HG03095 (cell line): ENCODE measurements around the gene FAM149B1.
"Not testable (repeated sequence)": the region's sequence is repeated elsewhere in the genome, so short reads cannot be mapped to it uniquely, and the experiment has no call there.

Experiments used
- ATAC-seq: cut with Tn5 transposase; IDR thresholded peaks from one replicate; pipeline ENCODE4 v1.9.1; 2021; ENCODE audit warnings: moderate library complexity; ENCODE audit not compliant: unreplicated experiment

Gene FAM149B1

DNA sequence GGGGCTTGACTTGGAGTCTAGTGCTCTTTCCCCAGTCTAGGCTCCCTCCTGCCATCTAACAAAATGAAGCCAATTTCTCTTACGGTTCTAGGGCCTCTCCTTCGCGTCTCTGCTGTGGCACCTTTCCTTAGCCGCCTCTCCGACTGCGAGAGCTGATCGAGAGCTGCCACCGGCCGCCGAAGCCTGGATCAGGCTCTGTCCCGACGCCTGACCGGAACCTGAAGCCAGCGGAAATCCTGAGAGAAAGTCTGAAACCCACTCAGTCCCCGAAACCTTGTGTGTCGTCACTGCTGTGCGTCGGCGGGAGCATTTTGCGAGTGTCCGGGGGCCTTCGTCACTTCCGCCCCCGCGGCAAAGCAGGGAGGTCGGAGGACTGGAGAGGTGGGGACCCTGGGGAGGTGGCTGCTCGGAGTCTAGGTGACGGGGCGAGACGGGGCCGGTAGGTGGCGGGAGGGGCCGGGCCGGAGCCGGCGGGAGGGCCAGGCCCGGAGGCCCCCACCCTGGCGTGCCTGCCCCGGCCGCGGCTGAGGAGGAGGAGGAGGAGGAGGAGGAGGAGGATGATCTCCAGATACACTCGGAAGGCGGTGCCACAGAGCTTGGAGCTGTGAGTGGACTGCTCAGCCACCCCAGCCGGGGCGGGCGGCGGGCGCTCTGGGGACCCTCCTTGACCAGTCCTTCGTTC, at the start of gene FAM149B1, which contains the start of gene ECD:
TSS of gene FAM149B1 (plus strand) at position 337 of the 682 bp plus-strand sequence. CDS start at position 558, 221 bp downstream.
TSS of gene ECD (minus strand) at position 226 of the 682 bp plus-strand sequence. CDS start 4,071 bp downstream, outside the sequence.
- ATAC-seq = peak; percentile 84

DNA sequence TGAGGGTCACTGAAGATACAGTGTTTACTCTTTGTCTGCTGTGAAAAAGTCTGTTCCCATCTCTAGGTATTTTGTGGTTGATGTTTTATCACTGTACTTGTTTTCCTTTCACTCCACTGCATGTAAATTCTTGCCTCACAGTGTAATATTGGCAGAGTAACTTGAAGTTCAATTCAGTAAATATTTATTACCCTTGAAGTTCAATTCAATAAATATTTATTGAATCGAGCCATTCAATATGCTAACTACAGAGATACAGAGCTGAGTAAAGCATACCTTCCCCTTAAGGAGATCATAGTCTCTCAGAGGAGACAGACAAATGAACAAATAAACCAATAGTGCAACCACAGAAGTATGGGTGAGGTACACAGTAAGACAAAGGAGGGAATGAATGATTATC, 48.5 kb upstream of the FAM149B1 start:
- no peak for ATAC-seq

DNA sequence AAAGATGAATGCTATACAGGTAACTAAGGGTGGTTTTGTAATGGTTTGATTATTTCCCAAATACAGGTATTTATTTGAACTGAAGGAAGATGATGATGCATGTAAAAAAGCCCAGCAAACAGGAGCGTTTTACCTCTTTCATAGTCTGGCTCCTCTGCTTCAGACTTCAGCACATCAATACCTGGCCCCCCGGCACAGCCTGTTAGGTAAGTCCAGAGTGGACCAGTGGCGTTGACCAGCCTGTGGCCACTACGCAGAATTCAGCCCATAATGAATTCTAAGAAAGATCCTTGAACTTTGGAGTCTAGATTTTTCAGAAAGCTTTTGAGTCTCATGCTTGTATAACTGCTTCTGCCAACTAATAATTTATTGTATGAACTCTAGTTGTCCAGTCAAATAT, 48.0 kb upstream of the FAM149B1 start:
- ATAC-seq = no peak

DNA sequence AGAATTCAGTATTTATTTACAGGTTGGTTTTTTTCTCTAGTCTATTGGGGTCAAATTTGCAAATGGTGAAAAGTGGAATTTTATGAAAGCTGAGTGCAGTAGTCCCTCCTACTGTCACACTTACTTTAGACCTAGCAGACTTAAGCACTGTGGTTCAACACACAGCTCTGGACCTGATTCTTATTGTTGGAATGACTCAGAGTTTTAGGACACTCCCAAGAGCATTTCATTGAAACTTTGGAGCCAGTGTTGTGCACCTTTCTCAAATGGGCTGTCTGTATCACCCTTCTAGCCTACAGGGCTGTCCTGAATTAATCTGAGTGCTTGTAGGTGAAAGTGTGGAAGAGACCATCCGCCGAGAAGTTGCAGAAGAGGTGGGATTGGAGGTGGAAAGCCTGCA, 41.6 kb upstream of the FAM149B1 start:
- ATAC-seq = no peak

DNA sequence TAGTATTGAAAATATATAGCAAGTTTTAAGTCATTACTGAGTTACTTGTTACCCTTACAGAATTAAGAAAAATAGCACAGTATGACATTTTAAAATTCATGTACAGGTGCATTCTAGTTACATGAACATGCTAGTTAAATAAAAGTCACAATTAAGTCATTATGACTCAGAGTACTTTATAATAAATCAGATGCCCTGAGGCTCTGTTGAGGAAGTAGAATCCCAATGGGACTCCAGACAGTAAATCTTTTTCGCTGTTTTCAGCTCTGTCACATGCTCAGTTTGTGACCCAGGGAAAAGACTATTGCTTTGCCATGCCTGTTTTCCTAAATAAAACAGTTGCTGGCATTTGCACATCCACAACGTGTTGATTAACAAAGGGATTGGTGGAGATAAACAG, 36.6 kb upstream of the FAM149B1 start:
- ATAC-seq = no peak

DNA sequence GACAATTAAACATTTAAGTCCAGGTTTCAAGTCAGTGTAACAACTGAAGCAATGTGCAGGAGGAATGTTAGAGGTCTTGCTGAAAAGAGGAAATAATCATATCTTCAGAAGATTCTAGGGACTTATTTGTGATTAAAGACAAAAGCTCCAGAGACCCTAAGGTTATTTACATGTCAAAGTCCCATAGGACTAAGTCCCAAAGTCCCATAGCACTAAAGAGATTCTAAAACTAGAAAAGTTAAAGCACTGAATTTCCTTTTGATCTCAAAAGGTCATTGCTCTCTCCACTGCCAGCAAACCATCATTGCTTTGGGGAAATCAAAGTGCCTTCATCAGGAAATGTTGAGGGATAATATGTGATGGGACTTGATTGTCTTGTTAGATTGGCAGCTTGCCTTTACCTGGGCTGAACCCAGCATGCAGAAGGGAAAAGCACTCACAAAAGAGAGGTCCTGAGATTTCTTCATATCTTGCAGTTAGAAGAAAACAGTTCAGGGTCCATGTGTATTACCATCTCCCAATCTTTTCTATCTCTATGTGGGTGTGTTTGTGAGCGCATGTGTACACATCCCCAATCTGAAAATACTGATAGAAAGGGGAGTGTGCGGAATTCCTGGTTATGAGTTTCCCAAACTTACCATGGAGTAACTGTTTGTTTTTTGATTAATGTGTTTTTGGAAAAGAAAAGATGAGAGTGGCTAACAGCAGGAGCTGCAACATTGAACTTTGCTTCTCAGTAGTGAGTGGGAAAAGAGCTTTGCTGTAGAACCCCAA, 35.8 kb upstream of the FAM149B1 start:
- ATAC-seq = no peak

DNA sequence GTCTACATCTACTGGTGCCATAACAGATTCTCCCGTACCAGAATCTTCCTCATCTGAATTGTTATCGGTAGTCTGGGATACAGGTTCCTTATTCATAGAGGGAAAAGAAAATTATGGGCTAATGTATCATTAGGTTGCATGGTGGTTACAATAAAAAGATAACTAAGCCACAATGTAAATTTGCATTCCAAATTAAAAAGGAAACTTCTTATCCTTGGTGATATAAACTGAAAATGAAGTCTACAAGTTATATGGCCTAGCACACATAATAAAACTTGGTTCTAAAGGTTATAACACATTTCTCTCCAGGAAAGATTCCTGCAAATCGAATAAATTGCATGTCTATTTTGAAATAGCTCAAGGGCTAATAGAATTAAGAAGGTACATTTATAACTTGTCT, 33.2 kb upstream of the FAM149B1 start:
- ATAC-seq = no peak

DNA sequence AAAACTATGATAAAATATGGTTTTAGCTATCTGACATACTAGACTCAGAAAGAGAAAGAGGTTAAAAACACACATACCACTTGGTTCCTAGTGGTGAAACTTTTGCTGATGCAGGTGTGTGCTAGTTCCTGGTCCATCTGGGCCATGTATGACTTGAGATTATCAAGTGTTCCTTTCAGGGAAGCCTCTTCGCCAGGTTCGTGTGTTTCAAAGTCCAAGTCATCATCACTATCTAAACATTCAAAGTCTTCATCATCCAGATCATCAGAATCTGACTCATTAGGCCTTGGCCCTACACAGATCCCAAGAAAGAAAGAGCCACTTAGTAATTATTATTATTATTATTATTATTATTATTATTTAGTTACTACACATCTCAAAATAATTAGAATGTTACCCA, 31.3 kb upstream of the FAM149B1 start:
- no peak for ATAC-seq

DNA sequence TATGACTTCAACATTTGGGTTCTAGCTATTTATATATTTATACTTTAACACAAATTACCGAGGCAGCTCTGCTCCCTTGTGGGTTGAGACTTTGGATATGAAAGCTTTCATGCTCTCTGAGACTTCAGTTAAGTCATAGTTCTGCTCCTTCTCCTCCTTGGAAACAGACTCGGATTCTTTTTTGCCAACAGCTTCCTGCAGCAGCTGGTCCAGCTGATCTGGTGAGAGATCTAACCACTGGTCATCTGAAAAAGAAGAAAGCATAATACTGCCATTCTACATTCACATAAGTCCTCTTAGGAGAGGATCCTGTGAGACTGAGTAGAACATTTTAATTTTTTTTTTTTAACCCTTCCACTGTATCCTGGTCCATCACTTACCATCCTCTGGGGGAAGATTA, 28.7 kb upstream of the FAM149B1 start:
- ATAC-seq = no peak

DNA sequence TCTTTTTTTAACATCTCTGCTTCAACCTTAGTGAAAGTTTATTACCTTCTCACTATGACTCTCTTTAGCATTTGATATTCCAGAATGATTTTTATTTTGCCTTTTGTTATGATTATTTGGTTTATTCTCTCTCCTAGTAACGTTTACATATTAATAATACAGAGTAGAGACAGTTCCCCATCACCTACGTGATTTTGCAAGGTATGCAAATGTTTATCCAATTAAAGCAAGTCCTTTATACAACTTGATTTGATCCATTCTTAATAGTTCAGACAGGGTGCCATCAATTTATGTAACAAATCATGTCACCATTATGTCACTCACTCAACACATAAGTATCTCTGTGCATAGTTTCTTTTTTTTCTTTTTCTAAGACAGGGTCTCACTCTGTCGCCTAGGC, 26.3 kb upstream of the FAM149B1 start:
- ATAC-seq = no peak

DNA sequence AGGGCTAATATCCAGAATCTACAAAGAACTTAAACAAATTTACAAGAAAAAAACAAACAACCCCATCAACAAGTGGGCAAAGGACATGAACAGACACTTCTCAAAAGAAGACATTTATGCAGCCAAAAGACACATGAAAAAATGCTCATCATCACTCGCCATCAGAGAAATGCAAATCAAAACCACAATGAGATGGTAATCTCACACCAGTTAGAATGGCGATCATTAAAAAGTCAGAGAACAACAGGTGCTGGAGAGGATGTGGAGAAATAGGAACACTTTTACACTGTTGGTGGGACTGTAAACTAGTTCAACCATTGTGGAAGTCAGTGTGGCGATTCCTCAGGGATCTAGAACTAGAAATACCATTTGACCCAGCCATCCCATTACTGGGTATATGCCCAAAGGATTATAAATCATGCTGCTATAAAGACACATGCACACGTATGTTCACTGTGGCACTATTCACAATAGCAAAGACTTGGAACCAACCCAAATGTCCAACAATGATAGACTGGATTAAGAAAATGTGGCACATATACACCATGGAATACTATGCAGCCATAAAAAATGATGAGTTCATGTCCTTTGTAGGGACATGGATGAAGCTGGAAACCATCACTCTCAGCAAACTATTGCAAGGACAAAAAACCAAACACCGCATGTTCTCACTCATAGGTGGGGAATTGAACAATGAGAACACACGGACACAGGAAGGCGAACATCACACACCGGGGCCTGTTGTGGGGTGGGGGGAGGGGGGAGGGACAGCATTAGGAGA, 17.1 kb upstream of the FAM149B1 start:
- not testable (repeated sequence) for ATAC-seq

DNA sequence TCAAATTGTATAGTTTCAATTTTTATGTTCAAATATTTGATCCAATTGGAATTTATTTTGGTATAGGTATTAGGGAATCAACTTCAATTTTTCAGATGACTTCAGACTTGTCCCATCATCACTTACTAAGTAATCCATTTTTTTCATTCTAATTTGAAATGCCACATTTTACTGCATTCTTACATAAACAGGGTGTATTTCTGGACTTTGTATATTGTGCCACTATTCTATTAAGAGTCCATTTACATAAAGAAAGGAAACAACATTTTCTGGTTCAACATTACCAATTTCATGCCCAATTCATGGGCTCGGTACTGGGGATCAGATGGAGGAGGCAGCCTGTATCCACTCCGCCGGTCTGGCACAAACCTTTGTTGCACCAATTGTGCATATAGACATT, 15.9 kb upstream of the FAM149B1 start:
- ATAC-seq = no peak

DNA sequence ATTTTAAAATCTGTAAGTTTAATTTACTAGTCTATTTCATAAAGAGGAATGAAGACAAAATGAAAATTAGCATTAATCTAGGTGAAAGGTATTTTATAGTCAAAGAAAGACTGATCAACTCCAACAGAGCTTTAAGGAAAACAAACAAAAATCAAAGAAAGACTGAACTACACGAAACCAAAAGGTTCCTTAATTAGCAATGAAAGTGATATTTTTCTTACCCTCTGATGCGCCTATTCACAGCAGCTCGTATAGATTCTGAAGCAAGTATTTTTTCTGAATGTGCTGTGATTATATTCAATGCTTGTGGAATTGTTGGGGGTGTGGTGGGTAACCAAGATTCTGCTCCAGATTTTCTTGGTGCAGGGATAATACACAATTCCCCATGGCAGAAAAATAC, 11.9 kb upstream of the FAM149B1 start:
- ATAC-seq = no peak

DNA sequence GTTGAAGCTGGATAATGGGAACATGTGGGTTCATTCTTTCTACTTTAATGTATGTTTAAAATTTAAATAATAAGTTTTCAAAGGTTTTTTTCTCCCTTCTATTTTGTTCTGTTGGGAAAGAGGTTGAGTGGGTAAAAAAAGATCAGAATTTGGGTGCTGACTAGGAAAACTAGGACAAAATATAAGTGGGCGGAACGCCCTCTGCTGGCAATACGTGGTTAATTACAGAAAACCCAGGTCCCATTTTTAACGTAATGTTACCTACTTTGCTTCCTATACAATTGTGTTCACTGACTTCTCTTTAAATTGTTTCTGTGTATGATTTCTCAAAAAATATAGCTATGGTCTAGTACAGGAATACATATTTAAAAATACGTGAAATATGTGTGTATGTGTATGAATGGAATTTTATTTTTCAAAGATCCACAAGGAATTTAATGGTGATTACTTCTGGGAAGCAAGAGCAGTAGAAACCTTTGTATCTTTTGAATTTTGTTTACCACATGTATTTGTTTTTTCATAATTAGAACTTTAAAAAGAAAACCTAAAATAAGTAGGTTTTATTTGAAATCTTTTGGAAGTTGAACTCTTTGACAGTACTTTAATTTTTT, 8.8 kb upstream of the FAM149B1 start:
- ATAC-seq = no peak

DNA sequence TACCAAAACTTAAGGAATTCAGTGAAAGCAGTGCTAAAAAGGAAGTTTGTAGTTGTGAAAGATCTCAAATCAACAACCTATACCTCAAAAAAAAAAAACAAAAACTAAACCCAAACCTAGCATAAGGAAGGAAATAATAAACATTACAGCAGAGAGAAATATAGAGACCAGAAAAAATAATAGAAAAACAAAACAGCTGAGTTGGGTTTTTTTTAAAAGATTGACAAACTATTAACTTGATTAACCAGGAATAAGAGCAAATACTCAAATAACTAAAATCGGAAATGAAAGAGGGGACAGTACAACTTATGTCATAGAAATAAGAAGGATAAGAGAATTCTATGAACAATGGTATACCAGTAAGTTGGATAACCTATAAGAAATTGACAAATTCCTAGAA, 6.8 kb upstream of the FAM149B1 start:
- no peak for ATAC-seq

DNA sequence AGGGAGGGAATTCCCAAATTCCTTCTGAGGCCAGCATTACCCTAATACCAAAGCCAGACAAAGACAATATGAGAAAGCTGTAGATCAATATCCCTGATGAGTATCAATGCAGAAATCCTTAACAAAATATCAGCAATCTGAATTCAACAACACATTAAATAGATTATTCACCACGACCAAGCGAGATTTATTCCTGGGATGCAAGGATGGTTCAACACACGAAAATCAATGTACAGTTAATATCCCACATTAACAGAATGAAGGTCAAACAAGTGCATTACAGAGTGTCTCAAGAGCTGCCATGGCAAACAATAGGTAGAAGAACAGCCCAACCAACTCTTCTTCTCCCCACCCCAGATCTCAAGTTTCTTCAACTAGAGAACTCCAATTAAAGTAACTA, 6.3 kb upstream of the FAM149B1 start:
- no peak for ATAC-seq

DNA sequence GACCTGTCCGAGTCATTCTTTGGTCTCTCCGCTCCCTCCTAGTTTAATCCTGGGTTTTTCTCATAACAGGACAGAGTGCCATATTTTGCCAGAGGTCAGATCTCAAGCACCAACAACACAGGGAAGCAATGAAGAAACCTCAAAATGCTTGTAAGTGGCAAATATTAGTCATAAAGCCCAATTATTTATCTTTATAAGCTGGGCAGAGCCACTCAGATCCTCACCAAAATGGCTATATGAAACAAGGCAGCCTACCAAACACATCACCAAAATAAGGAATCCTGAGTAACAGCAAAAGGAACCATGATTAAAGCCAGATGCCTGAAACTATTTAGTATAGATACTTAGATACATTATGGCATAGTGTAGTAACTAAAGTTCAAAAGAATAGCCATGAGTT, 4.8 kb upstream of the FAM149B1 start:
- no peak for ATAC-seq

DNA sequence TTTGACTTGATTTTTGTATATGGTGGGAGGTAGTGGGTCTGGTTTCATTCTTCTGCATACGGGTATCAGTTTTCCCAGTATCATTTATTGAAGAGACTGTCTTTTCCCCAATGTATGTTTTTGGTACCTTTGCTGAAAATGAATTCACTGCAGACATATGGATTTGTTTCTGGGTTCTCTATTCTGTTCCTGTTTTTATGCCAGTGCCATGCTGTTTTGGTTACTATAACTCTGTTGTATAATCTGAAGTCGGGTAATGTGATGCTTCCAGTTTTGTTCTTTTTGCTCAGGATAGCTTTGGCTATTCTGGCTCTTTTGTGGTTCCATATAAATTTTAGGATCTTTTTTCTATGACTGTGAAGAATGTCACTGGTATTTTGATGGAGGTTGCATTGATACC, 947 bp upstream of the FAM149B1 start:
- ATAC-seq = no peak

DNA sequence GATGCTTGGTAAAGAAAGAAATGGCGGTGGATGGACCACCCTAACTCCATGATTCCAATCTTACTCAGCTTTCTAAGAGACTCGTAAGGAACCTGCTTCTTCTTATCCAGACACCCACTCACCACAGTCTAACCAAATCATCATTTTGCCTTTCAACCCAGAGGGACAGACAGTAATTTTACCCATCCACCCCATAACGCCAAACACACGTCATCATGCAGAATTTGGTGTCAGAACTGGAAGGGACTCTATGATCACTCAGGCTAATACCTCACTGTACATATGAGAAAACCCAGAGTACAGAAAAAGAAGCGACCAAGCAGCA, 499 bp upstream of the FAM149B1 start:
- ATAC-seq = no peak

DNA sequence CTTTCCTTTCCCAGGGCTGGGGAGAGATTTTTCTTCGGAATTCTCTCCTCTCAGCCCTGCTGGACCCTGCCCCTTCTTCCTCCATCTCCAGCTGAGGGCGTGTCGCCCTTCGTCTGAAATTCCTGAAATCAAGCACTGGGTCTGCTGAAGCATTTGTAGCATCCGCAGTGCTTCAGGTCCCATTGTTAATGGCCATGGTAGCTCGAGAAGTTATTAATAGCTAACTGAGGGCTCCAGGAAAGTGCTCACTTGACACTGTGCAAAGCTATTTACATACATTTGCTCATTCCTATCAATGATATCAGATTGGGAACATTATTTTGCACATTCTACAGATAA, 515 bp downstream of the FAM149B1 start:
- peak; percentile 5 for ATAC-seq

DNA sequence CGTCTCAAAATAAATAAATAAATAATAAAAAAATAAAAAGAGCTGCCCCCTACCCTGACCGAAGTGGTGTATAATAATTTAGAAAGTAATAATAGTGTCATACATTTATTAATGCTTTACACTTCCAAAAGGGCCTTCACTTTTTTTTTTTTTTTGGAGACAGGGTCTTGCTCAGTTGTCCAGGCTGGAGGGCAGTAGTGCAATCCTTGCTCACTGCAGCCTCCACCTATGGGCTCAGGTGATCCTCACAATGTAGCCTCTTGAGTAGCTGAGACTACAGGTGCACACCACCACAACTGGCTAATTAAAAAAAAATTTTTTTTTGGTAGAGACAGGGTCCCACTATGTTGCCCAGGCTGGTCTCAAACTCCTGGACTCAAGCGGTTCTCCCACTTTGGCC, 1.4 kb downstream of the FAM149B1 start:
- ATAC-seq = no peak

DNA sequence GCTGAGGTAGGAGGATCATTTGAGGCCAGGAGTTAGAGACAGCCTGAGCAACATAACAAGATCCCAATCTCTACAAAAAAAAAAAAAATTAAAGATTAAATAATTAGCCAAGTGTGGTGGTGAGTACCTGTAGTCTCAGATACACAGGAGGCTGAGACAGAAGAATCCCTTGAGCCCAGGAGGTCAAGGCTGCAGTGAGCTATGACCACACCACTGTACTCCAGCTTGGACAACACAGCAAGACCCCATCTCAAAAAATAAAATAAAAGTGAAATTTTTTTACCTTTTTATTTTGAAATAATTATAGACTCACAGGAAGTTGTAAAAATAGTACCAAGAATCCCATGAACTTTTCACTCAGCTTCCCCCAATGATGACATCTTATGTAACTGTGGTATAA, 4.9 kb downstream of the FAM149B1 start:
- no peak for ATAC-seq
